Hepatocyte (in vitro differentiated cells): Measurements from ENCODE around the gene GRB10.

ENCODE experiments used
- CTCF ChIP-seq: fragments of 200-600 bp; sonication (generic); IDR thresholded peaks from 2 replicates; pipeline ENCODE4 v1.5.1; 2016; ENCODE audit warnings: antibody characterized with exemption, mild to moderate bottlenecking; ENCODE audit not compliant: poor library complexity
- EZH2 ChIP-seq: fragments of 200-600 bp; sonication (generic); IDR thresholded peaks from 2 replicates; pipeline ENCODE4 v1.6.1; 2016; ENCODE audit warnings: antibody characterized with exemption, mild to moderate bottlenecking, borderline replicate concordance

DNA sequence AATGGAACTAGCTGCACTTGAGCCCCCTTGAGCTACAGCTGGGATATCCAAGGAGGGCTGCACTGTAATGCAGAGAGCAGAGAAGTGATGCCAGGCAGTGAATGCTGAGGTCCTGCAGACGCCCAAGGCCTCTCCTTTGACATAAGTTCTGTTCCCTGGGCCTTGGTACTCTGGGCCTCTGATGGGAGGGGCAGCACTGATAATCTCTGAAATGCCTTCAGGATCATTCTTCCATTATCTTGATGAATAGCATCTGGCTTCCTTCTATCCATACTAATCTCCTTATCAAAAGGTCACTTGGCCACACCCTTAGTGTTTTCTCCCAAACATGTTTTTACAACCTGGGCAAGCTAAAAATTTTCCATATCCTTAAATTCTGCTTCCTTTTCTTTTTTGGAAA, 6.9 kb downstream of the GRB10 start:
- TF ChIP-seq CTCF (no peak), EZH2 (no peak)
